HG02798 (cell line): Measurements from ENCODE around the gene DSTN.
A peak's percentile ranks its signal among the peaks of the same experiment; 100 is the strongest.

ENCODE experiments used
- ATAC-seq: cut with Tn5 transposase; IDR thresholded peaks from one replicate; pipeline ENCODE4 v1.9.1; 2021; ENCODE audit warnings: mild to moderate bottlenecking; ENCODE audit not compliant: unreplicated experiment, poor library complexity

Gene DSTN

DNA sequence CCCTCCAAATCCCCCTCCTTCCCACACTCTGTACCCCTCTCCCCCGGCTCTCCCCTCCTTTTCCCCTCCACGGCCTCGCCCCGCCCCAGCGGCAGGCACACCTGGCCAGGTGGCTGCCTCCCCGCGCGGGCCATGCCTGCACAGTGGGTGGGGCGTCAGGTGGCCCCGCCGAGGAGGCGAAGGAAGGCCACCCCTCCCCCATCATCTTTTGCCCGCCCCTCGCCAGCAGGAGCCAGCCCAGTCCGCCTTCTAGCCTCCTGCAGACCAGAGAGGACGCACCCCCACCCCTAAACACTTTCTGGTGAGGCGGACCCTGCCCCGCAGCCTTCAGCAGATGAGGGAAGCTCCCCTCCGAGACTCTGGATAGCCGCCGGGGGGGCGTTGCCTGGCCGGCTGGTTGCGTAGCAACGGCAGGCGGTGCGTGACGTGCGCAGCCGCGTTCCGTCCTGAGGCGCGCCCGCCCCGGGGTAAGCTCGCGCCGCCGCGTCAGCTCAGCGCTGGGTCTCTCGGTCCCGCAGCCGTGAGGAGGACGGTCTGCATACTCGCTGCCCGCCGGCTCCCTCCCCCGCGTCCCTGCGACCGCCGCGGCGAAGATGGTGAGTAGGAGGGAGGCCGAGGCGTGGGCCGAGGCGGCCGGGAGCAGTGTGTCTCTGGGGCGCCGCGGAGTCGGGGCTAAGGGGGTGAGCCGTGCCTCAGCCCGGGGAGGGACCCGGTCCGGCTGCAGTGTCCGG is at the start of gene DSTN:
TSS of gene DSTN (plus strand) at position 460 of the 731 bp plus-strand sequence. CDS start at position 594, 134 bp downstream.
- peak; percentile 94 for ATAC-seq

DNA sequence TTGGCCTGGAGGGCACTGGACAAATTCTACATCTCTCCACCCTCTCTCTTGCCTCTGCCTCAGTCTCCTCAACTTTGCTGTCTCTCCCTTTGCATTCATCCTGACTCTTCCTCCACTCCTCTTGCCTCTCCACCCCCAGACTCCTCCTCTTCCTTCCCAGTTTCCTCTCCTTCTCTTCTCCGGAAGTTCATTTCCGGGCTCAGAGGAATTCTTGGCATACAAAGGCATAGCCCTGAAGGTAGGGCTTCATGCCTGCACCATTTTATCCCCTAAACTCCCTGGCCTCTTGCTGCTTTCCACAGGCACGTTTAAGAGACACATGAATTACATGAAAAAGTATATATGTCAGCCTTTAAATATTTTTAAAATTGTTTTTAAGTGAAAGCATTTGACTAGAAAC is 49.3 kb upstream of the DSTN start:
- ATAC-seq: no peak

DNA sequence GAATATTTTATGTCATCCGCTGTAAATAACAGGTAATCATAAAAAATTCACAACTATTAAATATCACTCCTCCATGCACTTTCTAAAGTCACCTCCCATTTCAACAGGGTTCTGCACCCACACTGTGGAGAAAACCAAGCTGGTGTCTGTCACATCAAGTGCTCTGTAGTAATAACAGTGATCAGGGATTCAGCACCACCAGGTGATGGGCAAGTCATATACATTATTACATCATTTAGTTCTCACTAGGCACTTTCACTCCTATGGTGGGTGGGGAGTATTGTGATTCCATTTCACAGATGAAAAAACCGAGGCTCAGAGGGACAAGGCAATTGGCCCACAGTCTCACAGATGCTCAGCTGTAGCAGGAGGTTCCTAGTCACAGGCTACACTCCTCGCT is 47.3 kb upstream of the DSTN start:
- ATAC-seq: no peak

DNA sequence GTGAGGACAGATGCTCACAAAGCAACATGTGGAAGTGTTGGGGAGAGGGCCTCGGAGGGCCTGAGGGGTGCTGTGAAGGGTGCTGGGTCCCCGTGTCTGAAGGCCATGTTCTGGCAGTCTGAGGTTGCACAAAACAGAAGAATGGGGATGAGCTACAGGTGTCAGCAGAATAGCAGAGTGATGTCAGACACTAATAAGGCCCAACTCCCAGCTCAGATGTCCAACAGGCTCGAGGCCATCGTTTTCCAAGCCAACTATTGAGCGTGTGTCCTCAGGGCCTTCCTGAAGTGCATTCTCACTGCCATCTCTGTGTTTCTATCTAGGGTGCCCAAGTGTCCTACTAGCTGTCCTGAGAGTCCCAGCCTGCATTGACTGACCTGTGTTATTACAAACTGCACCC is 46.5 kb upstream of the DSTN start:
- no peak for ATAC-seq

DNA sequence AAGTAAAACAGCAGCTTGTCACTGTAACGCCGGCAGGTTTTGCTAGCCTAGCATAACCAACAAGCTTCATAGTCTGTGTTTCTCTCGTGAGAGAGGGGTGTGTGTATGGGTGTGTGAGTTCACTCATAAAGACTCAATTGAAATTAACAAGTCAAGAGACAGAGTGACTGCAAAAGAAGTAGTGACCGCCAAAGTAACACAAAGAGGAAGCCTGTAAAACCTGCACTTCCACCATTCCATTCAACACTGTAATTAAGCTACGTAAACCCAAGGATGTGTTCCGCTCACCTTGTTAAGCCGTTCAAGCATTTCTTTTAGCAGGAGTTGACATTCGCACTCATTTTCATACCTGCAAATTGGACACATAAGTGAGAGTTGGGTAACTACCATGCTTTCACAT is 45.3 kb upstream of the DSTN start:
- ATAC-seq: no peak

DNA sequence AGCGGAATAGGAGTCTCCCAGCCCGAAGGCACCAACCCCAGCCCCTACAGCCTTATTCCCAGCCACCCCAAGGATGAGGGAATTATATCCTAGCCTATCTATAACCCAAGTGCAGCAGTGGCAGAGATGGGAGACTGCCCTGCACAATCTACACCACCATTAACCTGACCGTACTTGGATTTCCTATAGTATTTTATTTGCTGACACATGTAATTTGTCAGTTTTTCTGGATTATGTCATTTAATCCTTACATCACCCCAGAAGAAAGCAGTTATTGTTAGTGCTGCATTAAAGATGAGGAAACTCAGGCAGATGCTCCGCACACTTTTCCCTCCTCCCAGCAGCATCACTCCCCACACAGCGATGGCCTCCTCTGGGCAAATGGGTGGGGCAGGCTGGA is 44.7 kb upstream of the DSTN start:
- ATAC-seq: no peak

DNA sequence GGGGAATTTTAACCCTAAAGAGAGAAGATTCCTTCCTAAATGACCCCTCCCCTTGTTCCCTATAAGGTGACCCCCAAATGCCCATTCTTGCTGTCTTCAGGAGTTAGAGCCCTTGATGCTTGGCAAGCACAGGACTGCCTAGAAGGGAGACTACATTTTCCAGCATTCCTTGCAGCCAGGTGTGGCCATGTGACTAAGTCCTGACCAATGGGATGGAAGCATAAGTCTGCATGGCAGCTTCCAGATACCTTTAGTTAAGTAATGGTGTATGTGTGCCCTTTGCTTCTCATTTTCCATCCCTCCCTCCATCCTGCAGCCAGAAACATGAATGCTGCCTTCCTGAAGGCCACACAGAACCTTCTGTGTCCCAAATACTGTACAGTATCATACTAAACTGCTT is 44.2 kb upstream of the DSTN start:
- peak; percentile 73 for ATAC-seq

DNA sequence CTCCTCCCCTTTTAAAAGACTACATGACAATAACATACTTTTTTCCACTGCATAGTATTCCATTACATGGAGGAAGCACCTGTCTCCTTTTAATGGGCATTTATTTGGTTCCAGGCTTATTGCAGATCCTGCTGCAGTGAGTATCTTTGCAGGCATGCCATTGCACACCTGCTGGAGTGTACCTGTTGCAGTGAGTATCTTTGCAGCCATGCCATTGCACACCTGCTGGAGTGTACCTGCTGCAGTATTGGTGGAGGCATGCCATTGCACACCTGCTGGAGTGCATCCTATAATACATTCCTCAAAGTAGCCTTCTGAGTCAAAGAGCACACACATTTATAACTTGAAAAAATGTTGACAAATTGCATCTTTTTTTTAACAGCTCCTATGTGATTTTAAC is 40.3 kb upstream of the DSTN start:
- no peak for ATAC-seq

DNA sequence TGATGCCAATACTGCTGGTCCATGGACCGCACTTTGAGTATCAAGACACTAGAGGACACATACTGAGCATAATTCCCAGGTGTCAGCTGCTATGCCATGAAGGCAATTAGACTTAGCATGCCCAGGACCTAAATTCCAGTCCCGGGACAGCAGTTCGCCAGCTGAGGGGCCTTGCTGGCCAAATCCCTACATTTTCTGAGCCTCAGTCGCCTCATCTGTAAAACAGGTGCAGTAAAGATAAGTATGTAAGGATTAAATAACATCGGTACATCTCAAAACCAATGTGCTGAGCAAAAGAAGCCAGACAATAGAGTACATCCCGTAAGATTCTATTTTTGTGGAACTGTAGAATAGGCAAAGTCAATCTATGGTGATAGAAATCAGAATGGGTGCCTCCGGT is 39.7 kb upstream of the DSTN start:
- no peak for ATAC-seq

DNA sequence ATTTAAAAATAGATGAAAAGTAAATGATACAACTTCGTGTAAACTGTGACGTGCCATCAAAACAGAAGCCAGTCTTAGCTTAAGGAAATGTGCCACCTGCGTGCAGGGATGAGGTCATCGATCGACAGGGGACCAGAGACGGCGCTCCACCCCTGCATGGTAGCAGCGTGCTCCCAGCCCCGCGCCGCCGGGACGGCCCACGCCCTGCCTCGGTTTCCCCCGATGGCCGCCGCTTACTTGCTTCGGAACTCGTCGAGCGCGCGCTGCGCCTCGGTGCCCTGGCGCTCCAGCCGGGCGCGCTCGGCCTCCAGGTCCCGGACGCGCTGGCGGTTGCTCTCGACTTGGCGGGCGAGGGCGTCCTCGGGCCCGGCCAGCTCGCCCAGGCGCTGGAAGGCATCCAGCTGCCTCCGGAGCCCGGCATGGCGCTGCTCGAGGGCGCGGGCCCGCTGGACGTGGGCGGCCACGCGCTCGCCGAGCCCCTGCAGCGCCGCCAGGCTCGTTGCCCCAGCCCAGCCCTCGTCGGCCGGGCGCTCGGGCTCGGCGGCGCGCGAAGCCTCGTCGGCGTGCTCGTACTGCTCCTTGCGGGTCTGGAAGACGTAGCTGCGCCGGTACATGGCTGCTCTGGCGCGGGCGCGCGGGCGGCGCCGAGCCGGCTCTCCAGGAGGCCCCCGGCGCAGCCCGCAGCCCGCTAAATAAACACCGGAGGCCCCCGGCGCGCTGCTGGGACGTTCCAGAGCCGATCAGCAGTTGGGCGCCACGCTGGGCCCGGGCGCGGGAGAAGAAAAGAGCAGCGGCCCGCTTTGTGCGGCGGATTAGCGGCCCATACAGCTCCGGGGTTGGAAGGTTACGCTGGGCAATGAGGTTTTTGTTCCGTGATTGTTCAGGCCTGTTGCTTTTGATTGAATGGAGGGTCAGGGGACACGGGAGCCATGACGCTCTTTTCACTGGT is 38.9 kb upstream of the DSTN start, which contains the start of gene BFSP1:
TSS of gene BFSP1 (minus strand) at position 664 of the 949 bp plus-strand sequence. CDS start at position 614, 50 bp downstream.
- no peak for ATAC-seq

DNA sequence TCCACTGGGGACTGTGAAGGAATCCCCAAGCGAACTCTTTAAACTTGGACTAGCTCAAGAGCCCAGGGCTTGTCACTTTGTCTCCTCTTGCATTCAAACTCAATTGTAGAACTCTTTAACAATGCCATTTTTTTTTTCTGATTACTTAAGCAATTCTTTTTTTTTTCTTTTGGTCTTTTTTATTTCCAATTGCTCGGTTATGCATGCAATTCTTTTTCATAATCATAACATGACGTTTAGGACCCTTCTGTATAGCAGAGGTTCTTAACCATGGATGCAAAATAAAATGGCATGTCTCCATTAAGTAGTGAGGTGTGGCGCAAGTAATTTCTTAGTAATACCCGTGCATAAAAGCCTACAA is 38.2 kb upstream of the DSTN start:
- no peak for ATAC-seq

DNA sequence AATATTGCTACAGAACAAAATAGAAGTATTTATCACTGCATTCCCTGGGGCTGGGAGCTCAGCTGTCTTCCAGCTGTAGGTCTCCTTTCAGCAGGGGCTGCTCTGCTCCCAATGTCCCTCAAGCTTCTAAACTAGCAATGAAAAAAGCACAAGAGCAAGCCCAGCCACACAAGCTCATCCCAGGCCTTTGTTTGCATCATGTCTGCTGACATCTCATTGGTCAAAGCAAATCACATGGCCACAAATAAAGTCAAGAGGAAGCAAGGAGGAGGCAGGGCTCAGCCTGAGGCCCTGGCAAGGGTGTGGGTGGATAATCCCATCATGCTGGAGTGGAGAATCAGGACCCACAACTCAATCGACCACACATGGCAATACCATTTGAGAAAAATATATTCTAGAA is 36.5 kb upstream of the DSTN start:
- ATAC-seq: no peak

DNA sequence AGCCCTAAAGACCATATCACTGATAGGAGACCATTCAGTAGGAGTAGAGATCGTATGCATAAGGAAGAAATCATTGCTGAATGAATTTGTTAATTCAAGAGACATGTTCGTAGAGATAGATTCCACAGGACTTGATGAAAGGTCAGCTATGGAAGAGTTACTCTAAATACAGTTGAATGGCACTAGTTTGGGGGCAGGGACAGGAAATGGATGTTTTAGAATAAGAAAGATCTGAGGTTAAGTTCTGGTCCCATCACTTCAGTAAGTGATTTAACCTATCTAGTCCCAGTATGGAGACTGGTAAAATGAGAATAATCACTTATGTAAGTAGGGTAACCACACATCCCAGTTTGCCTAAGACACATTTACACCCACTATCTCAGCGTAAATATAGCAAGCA is 35.8 kb upstream of the DSTN start:
- no peak for ATAC-seq

DNA sequence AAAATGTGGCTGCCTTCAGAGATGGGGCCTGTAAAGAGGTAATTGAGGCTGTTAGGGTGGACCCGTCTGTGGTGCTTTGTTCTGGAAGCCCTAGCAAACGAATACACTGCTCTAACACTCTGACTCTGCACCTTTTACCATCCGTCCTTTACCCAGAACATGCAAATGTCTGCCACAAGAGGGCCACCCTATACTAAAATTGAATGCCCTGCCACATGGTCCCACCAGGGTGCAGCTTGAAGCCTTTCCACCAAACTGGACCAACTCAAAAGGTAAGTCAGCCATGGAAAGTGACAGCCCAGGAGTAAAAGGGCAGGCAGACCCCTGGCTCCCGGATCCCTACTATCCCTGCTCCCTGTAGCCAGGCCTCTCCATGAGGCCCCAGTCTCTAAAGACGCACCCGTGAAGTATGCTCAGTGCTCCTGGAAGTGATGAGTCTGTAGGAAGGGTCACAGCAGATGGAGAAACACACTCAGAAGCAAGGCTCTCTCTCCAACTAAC is 32.9 kb upstream of the DSTN start:
- peak; percentile 92 for ATAC-seq

DNA sequence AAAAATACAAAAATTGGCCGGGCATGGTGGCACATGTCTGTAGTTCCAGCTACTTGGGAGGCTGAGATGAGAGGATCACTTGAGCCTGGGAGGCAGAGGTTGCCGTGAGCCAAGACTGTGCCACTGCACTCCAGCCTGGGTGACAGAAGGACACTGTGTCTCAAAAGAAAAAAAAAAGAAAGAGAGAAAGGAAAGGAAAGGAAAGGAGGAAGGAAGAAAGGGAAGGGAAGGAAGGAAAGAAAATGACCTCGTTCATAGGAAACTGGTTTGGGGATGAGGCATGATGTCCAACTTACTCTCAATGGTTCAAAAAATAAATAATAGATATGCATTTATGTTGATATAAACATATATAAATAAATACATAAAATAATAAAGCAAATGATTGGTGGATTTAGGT is 31.9 kb upstream of the DSTN start:
- no peak for ATAC-seq

DNA sequence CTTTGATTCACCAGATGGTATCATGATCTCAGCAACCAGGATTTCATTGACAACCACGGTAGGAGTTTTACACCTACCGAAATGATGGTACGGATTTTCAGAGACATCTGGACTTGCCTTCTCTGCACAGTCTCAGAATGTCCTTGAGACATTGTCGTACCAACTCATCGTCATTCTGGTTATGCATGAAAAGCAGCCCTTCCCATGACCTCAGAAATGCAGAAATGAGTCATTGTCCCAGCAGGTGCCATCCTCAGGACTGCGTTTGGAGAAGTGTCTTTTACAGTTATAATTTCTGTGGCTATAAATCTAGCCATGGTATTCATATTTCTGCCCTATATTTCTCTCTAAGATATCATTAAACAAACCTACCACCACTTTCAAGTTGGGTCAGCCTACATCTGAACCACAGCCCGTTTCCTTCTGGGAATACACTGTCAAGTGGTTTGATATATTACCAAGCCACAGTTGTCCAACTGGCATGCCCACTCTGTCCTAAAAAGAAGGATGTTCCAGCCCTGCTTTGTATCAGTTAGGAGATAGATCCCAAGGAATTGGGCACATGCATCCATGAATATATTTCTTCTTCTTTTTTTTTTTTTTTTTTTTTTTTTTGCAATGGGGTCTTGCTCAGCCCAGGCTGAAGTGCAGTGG is 31.2 kb upstream of the DSTN start:
- no peak for ATAC-seq

DNA sequence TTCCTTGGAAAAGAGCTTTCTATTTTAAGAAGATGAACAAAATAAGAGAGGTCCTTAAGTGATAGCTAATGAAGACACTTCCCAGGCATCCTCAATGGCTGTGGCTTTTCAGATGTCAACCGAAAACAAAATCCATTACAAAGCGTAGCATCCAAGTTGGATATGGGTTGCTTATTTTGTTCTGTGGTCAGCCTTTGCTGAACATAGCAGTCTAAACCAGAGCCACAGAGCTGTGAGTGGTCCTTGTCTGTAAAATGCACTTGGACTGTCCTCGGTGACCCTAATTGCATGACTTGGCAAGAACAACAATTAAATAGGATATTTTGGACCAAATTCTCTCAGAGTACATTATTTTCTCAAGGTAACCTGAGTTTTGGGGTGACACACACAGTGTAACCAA is 28.3 kb upstream of the DSTN start:
- ATAC-seq: no peak

DNA sequence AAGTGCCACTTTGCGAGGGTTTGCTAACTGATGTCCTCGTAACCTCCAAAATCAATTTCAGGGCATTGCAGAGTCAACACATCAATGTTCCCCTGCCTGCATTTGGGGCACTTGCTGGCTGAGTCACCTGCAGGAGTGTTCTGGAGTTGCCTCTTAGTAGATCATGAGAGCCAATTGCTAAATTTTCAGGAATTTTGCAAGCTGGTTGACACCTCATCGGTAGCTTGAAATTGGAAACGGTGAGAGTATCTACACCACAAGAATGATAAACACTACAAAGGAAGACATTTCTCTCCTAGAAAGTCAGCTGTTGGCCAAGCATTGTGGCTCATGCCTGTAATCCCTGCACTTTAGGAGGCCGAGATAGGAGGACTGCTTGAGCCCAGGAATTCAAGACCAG is 27.9 kb upstream of the DSTN start:
- ATAC-seq: no peak

DNA sequence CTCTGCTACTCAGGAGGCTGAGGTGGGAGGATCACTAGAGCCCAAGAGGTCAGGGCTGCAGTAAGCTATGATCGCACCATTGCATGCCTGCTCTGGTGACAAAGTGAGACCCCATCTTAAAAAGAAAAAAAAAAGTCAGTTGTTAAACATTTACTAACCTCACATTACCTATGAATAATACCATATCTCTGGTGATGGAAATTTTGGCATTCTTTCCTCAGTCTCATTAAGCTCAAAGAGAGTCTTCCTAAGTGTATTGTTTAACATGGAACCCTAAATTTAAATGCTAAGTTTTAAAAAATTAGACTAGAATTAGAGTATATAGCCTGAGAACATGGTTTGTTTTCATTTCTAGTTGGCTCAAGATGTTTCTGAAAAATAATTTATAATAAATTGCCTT is 27.4 kb upstream of the DSTN start:
- ATAC-seq: no peak

DNA sequence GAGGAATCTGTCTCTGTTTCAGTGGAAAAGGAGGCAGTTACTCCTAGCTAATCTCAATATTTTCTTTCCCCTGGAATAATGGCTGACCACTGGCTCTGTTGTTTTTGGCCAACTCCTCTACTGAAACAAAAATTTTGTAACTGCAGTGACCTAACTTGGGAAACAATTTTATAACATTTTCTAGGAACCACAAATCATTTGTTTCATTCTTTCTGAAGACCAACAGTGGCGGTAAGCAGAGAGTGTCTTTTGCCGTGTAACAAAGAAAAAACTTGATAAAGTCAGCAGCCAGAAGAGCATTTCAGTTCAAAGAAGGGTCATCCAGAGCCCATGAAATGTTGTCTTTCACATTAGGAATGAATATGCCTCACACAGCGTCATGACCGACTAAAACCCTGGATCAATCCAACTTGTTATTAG is 26.9 kb upstream of the DSTN start:
- ATAC-seq: no peak
